SH-SY5Y (cell line): Measurements from ENCODE around the gene NTSR1.

Source experiments
- GATA2 ChIP-seq: IDR thresholded peaks from 2 replicates; pipeline ENCODE4 v1.6.1; 2011; ENCODE audit warnings: mild to moderate bottlenecking, low read depth, low read length
- GATA3 ChIP-seq: IDR thresholded peaks from 2 replicates; pipeline ENCODE4 v1.6.1; 2011; ENCODE audit warnings: low read depth, mild to moderate bottlenecking, low read length, moderate library complexity

Gene NTSR1

DNA sequence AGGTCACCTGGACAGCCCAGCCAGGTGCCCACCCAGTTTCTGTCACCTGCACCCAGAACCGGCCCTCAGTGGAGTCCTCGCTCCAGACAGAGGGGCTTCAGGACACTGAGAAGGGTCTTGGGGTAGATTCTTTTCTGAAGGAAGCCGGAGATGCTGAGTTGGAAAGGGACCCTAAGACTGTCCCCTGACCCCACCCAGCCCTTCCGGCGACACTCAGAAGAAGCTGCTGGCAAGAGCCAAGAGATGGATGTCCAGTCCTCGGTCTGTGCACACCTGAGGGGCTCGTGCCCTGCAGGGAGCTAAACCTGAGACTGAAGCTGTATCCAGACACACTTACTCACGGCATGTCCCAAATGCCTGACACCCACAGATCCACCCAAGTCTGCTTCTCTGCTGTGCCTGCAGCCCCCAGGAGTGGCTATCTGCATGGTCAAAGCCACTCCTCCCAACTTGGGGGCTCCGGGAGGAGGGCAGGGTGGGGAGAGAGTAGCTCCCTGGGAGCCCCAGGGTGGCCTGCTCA, 20.2 kb downstream of the NTSR1 start:
- TF ChIP-seq GATA3: no peak
- no peak for TF ChIP-seq GATA2

DNA sequence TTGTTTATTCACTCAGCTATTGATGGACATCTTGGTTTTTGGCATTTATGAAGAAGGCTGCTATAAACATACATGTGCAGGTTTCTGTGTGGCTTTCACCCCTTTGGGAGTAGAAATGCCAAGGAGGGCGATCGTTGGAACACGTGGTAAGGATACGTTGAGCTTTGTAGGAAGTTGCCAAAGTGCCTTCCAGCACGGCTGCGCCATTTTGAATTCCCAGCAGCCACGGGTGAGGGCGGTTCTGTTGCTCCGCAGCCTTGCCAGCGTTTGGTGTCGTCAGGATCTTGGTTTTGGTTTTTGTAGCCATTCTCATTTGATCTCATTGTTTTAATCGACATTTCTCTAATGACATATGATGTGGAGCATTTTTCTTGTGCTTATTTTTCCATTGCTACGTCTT, 21.8 kb downstream of the NTSR1 start:
- no peak for TF ChIP-seq GATA3
- TF ChIP-seq GATA2: no peak

DNA sequence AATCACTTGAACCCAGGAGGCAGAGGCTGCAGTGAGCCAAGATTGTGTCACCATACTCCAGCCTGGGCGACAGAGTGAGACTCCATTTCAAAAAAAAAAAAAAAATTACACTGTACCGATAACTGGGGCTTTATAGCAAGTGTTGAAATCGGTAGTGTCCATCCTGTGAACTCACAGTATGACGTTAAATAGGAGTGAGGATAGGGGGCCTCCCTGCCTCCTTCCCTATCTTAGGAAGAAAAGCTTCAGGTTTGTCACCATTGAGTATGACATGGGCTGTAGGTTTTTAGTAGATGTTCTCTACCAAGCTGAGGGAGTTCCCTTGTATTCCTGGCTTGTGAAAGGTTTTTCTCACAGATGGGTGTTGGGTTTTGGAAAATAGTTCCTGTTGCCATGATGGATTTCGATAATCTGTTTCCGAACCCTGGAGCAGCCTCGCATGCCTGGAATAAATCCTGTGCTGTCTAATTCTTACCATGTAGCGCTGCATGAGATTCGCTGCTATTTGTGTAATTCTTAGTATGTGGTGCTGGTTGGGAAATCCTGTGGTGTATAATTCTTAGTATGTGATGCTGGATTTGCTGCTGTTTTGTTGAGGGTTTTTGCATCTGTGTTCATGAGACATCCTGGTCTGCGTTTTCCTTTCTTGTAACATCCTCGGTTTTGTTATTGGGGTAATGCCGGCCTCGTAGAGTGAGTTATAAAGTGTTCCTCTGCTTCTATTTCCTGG, 23.6 kb downstream of the NTSR1 start:
- TF ChIP-seq GATA2: no peak
- no peak for TF ChIP-seq GATA3

DNA sequence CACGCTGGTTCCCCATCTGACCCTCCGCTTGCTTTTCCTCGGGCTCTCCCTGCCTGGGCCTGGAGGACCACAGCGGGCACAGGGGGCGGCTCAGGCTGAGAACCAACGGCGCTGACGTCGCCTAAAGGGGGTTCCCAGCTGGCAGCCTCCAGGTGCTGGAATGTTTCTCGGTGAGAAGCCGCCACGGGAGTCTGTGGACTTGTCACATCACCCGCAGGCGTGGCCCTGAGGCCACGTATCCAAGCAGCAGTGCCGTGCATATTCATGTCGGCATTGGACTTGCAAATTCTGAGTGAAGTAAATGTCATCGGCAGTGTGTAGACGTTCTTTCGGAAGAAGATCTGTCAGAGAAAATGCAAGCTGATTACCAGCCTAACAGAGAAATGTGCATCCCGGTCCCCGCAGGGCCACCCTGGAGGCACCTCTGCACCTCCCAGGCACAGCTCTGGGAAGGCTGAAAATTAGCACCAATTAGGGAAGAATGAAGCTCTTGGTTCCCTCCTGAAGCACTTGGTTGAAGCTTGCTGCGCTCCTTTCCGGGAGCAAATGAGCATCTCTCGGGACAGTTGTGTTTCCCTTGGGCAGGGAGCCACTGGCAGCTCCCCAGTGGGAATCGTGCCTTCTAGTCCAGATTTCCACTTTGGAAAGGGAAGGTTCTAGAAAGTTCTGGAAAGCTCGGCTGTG, 24.3 kb downstream of the NTSR1 start:
- TF ChIP-seq GATA3 (no peak), GATA2 (no peak)

DNA sequence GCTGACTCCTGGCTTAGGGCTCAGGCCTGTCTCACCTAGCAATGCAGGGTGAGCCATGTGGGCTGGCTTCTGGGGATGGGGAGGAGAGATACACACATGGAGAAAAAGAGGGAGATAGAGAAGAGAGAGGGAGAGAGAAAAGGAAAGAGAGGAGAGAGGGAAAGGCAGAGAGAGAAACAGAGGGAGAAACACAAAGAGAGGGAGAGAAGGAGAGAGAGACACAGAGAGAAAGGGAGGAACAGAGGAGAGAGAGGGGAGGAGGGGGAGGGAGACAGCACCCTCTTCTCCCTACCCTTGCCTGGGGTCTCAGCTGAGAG, 24.8 kb downstream of the NTSR1 start:
- TF ChIP-seq GATA3: no peak

DNA sequence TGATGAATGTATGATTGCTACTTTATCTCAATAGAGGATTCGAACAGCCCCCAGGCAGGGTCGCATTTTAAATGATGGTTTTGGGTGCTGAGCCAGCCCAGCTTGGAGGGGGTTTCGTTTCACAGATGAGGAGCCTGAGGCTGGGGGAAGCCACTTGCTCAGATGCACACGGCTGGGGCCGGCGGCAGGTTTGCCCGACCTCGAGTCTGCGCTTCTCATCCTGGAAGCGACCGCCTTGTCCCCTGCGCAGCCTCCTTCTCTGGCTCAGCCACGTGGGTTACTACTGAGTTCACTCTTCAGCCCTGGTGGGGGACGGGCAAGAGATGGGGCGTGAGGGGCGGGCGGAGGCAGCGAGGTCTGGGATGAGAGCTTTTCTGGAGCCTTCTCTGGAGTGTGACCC, 25.3 kb downstream of the NTSR1 start:
- TF ChIP-seq GATA3: no peak
- no peak for TF ChIP-seq GATA2

DNA sequence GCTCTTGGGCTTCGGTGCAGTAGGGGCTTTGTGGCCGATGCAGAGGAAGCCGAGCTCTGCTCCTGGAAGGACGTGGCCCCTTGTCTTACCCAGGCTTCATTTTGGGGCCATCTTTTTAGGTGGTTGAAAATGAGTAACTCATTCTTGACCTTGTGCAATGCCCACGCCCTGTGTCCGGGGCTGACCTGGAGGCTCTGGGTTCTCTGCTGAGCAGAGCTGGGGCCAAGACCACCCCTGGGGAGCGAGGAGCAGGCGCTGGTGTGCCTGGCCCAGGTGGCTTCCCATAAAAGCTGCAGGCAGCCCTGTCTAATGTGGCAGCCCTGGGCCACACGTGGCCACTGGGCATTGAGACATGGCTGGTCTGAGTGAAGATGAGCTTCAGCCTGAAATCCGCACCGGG, 25.7 kb downstream of the NTSR1 start:
- TF ChIP-seq GATA3 (no peak), GATA2 (no peak)

DNA sequence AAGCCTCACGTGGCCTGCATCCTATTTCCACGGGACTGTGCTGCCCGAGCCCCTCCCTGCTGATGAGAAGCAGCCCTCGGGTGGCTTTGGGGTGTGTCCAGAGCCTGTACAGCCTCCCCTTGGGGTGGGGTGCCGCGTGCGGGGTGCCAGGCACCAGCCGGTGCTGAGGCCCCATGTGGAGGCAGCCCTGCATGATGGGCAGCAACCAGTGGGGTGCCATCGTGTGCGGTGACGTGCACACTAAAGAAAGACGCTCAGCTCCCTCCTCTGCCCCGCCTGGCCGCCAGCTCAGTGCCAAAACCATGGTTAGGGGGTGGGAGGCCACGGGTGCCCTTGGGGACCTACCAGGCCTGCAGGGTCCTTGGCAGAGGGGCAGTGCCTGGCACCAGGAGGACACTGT, 26.2 kb downstream of the NTSR1 start:
- no peak for TF ChIP-seq GATA3
- no peak for TF ChIP-seq GATA2

DNA sequence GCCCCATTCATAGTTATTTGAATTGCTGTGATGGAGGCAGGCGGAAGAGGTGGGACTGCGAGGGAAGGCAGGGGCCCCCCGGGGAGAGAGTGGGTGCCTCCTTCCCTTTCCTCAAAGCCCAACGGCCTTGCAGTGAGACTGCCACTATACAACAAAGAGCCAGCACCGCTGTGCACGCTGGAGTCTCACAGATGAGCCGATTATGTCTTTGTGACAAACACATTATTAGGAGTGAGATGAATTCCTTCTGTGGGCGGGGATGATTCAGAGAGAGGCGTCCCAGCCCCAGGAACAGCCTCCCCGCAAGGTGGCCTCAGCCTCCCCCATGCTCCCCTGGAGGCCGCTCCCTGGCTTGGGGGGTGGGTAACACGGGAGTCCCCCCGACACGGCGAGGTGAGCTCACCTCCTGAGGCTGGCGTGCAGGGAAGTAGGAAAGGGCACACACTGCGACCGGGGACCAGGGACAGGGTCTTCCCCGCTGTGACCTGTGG, 26.7 kb downstream of the NTSR1 start:
- TF ChIP-seq GATA3 (no peak), GATA2 (no peak)

DNA sequence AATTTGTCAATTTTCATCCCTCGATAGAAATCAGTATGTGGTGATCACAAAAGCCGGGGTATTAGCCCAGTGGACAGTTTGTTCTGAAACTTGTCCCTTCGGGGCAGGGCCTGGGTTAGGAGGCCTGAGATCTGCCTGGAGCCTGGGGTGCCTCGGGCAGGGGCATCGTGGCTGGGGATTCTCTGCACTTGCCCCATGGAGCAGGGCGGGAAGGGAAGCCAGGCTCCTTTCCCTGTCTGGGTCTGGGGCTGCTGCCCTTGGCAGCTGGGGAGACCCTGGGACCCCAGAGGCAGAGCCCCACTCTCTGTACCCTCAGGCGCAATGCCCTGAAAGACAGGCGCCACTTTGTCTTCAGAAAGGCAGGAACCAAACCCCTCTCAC, 27.4 kb downstream of the NTSR1 start:
- no peak for TF ChIP-seq GATA3
- TF ChIP-seq GATA2: no peak

DNA sequence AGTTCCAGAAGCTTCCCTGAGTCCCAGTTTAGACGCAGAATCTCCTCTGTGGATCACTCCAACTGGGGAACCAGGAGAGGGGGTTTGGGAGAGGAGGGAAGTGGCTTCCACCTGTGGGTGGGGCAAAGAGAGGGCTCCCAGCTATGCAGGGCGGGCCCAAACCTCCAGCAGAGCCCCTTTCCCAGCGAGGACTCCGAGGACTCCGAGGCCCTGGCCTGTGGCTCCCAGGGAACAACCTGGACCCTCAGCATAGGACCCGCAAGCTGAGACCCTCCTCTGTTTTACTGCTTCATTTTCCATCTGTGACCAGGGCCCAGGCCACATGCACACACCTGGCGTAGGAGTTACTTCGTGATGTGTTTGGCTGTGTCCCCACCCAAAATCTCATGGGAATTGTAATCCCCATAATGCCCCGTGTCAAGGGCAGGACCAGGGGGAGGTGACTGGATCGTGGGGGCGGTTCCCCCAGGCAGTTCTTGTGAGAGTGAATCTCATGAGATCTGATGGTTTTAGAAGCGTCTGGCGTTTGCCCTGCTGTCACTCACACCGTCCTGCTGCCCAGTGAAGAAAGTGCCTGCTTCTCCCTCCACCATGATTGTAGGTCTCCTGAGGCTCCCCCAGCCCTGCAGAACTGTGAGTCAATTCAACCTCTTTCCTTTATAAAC, 27.9 kb downstream of the NTSR1 start:
- TF ChIP-seq GATA3 (no peak), GATA2 (no peak)

DNA sequence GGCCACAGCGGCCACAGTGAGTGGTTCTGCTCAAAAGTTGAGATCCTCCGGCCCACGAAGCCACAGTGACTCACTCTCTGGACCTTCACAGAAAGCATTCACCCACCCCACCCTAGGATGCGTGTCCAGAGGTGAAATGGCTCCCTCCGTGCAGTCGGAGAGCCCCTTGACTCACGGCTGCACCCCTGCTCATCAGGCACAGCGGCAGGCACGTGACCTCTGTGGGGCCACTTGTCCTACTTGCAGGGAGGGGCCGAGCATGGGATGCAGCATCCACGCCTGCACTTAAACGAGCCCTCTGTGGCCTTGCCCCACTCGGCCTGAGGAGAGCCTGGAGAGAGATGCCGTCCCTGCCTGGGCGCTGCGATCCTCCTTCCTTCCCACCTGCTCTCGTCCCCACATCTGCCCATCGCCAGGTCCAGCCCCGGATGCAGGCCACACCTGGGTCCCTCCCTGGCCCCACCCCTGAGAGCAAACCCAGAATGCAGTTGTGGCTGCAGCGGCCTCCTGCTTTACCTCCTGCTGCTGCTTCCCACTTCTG, 28.7 kb downstream of the NTSR1 start:
- TF ChIP-seq GATA2: no peak
- no peak for TF ChIP-seq GATA3

DNA sequence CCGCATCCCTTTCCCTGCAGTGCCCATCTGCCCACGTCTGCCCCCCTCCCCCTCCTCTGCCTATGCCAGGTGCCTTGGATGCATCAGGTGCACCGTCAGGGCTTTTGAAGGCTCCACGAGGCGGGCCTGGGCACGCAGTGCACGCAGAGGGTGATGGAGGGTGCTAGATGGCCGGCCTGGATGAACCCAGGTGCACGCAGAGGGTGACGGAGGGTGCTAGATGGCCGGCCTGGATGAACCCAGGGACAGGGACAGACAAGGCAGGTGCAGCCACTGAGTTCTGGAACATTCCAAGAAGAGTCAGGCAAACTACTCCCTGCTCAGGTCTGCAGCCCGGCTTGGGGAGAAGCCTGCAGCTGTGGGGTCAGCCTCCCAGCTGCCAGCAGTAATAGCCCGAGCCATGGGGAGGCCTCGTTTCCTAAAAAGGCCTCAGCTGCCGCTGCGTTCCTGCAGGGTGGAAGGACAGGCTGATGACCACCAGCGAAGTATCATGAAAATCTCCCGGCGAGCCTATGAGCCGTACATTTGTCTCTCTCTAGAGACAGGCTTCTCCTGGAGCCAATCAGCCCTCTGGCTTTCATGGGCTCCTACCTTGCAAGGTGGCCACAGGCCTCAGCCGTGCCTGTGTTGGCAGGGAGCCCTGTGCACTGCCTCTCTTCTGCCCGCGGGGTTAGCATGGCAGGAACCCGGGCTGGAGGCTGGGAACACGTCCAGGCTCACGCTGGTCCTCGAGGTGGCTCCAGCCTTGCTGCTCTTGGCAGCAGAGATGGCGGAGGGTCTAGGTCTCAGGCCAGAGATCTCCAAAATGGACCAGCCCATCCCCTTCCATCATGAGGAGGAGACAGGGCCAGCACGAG, 29.6 kb downstream of the NTSR1 start:
- no peak for TF ChIP-seq GATA3
- no peak for TF ChIP-seq GATA2

DNA sequence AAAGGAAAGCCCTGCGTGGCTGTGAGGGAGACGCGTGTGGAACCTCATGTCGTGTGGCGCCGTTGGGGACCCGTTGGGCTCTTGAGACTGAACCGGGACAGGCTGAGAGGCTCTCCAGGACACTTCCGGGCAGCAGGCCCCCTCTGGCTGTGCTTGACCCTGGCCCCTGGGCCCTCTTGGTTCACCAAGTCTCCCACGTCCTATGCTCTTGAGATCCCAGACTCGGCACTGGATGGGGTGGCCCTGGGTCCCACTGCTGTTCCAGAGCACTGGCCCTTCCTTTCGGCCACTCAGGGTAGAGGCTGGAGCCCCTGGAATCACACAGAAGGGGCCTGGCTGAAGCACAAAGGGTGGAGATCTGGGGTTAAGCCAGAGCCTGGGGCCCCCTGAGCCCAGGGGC, 30.4 kb downstream of the NTSR1 start:
- TF ChIP-seq GATA3 (no peak), GATA2 (no peak)
